Dendritic cell treated with granulocyte-macrophage colony-stimulating factor and Interleukin-4, amounts not matched to agents 40 ng/mL and 50 ng/mL, for 4 days (primary cell): ENCODE data around the gene C6orf47.
A peak's percentile ranks its signal among the peaks of the same experiment; 100 is the strongest.

Experiments
- H3K27ac Mint-ChIP-seq: one replicate; pipeline ENCODE4 v1.8.0; 2022; ENCODE audit warnings: mild to moderate bottlenecking, mixed read lengths
- H3K27me3 Mint-ChIP-seq: one replicate; pipeline ENCODE4 v1.8.0; 2022; ENCODE audit warnings: mild to moderate bottlenecking, mixed read lengths
- H3K36me3 Mint-ChIP-seq: one replicate; pipeline ENCODE4 v1.8.0; 2022; ENCODE audit warnings: low read depth, mixed read lengths
- H3K4me1 Mint-ChIP-seq: one replicate; pipeline ENCODE4 v1.8.0; 2022; ENCODE audit warnings: low read depth, mixed read lengths
- H3K4me3 Mint-ChIP-seq: one replicate; pipeline ENCODE4 v1.8.0; 2022; ENCODE audit warnings: mild to moderate bottlenecking, moderate library complexity, mixed read lengths
- H3K9me3 Mint-ChIP-seq: one replicate; pipeline ENCODE4 v1.8.0; 2022; ENCODE audit warnings: mixed read lengths
- intact Hi-C: fragments of 100-400 bp; cut with micrococcal nuclease; formaldehyde crosslinking; loops from one replicate; pipeline ENCODE4 v1.15.0; 2022

C6orf47 gene

GRCh38 chr6:31659649-31660380 is 763 bp downstream of the C6orf47 start:
- no peaks in the 10 kb centered on the region for H3K27me3 Mint-ChIP-seq
- intact Hi-C loops = loop anchor here (1.0 kb wide), 1 partner anchor 8 kb away; the partner anchor contains the start of gene BAG6
- H3K9me3 Mint-ChIP-seq = no peaks in the 10 kb centered on the region
- H3K27ac Mint-ChIP-seq = peak overlapping the region; percentile 95
- peak overlapping the region; percentile 83 for H3K4me3 Mint-ChIP-seq
- peaks cover 86% of the 10 kb centered on the region for H3K4me1 Mint-ChIP-seq
- peaks cover 91% of the 10 kb centered on the region for H3K36me3 Mint-ChIP-seq

GRCh38 chr6:31658983-31659648 is 1.5 kb downstream of the C6orf47 start:
- intact Hi-C loops = no loop called here
- Mint-ChIP-seq H3K27me3 (no peaks in the 10 kb centered on the region), H3K27ac (peak overlapping the region; percentile 95), H3K36me3 (peaks cover 84% of the 10 kb centered on the region), H3K4me3 (peak overlapping the region; percentile 83), H3K9me3 (no peaks in the 10 kb centered on the region), H3K4me1 (peaks cover 79% of the 10 kb centered on the region)

- intact Hi-C loops = no loop called here
- Mint-ChIP-seq H3K27me3 (no peaks in the 10 kb centered on the region), H3K4me1 (peaks cover 70% of the 10 kb centered on the region), H3K4me3 (peak overlapping the region; percentile 28), H3K27ac (peak overlapping the region; percentile 10), H3K36me3 (peaks cover 75% of the 10 kb centered on the region), H3K9me3 (no peaks in the 10 kb centered on the region)
Observed at GRCh38 chr6:31658158-31658688, 2.4 kb downstream of the C6orf47 start.

GRCh38 chr6:31657406-31658157 is 3.0 kb downstream of the C6orf47 start:
- peaks cover 63% of the 10 kb centered on the region for H3K4me1 Mint-ChIP-seq
- intact Hi-C loops = no loop called here
- H3K27me3 Mint-ChIP-seq = no peaks in the 10 kb centered on the region
- peaks cover 75% of the 10 kb centered on the region for H3K36me3 Mint-ChIP-seq
- H3K27ac Mint-ChIP-seq = peak overlapping the region; percentile 10
- no peaks in the 10 kb centered on the region for H3K9me3 Mint-ChIP-seq
- H3K4me3 Mint-ChIP-seq = peak overlapping the region; percentile 28

GRCh38 chr6:31655349-31656237 is 5.0 kb downstream of the C6orf47 start, which contains the start of gene APOM:
Gene APOM (plus strand): TSS chr6:31655894. CDS start chr6:31655967, 73 bp downstream.
- no peak within 1 kb of the TSS for H3K4me3 Mint-ChIP-seq
- H3K9me3 Mint-ChIP-seq = no peaks in the 10 kb centered on the region
- H3K36me3 Mint-ChIP-seq = peaks cover 81% of the 10 kb centered on the region
- intact Hi-C loops = no loop called here
- no peak within 1 kb of the TSS for H3K27ac Mint-ChIP-seq
- H3K27me3 Mint-ChIP-seq = no peaks in the 10 kb centered on the region
- H3K4me1 Mint-ChIP-seq = peaks cover 59% of the 10 kb centered on the region

GRCh38 chr6:31654574-31655348 is 5.8 kb downstream of the C6orf47 start:
- no peaks in the 10 kb centered on the region for H3K27me3 Mint-ChIP-seq
- no peaks in the 10 kb centered on the region for H3K9me3 Mint-ChIP-seq
- peaks cover 83% of the 10 kb centered on the region for H3K36me3 Mint-ChIP-seq
- no peak overlapping the region for H3K4me3 Mint-ChIP-seq
- intact Hi-C loops = no loop called here
- H3K4me1 Mint-ChIP-seq = peaks cover 65% of the 10 kb centered on the region
- H3K27ac Mint-ChIP-seq = no peak overlapping the region

- intact Hi-C loops = loop anchor here (1.0 kb wide), 3 partner anchors 7 to 33 kb away; partner anchors contain the start of genes C6orf47, CSNK2B and PRRC2A
- Mint-ChIP-seq H3K27ac (peak overlapping the region; percentile 97), H3K4me1 (peaks cover 48% of the 10 kb centered on the region), H3K9me3 (no peaks in the 10 kb centered on the region), H3K4me3 (peak overlapping the region; percentile 94), H3K36me3 (peaks cover 83% of the 10 kb centered on the region), H3K27me3 (no peaks in the 10 kb centered on the region)
Observed at GRCh38 chr6:31652925-31653724, 7.5 kb downstream of the C6orf47 start.

GRCh38 chr6:31651602-31652191 is 8.9 kb downstream of the C6orf47 start:
- intact Hi-C loops = loop anchor here (1.0 kb wide), 3 partner anchors 9 to 31 kb away; partner anchors contain the start of genes C6orf47, CSNK2B and PRRC2A
- Mint-ChIP-seq H3K27ac (peak overlapping the region; percentile 97), H3K9me3 (no peaks in the 10 kb centered on the region), H3K4me3 (peak overlapping the region; percentile 94), H3K27me3 (no peaks in the 10 kb centered on the region), H3K36me3 (peaks cover 83% of the 10 kb centered on the region), H3K4me1 (peaks cover 35% of the 10 kb centered on the region)

- H3K4me1 Mint-ChIP-seq = peaks cover 9% of the 10 kb centered on the region
- intact Hi-C loops = no loop called here
- H3K27ac Mint-ChIP-seq = no peak overlapping the region
- H3K9me3 Mint-ChIP-seq = no peaks in the 10 kb centered on the region
- H3K27me3 Mint-ChIP-seq = no peaks in the 10 kb centered on the region
- H3K4me3 Mint-ChIP-seq = no peak overlapping the region
- peaks cover 100% of the 10 kb centered on the region for H3K36me3 Mint-ChIP-seq
Observed at GRCh38 chr6:31645325-31645724, 15.3 kb downstream of the C6orf47 start.

- H3K9me3 Mint-ChIP-seq = no peaks in the 10 kb centered on the region
- intact Hi-C loops = no loop called here
- H3K27ac Mint-ChIP-seq = no peak overlapping the region
- H3K27me3 Mint-ChIP-seq = no peaks in the 10 kb centered on the region
- H3K36me3 Mint-ChIP-seq = peaks cover 100% of the 10 kb centered on the region
- H3K4me3 Mint-ChIP-seq = no peak overlapping the region
- peaks cover 6% of the 10 kb centered on the region for H3K4me1 Mint-ChIP-seq
Observed at GRCh38 chr6:31643818-31644454, 16.6 kb downstream of the C6orf47 start.

- H3K4me1 Mint-ChIP-seq = peaks cover 6% of the 10 kb centered on the region
- H3K27ac Mint-ChIP-seq = no peak overlapping the region
- no peaks in the 10 kb centered on the region for H3K9me3 Mint-ChIP-seq
- H3K4me3 Mint-ChIP-seq = no peak overlapping the region
- H3K27me3 Mint-ChIP-seq = no peaks in the 10 kb centered on the region
- intact Hi-C loops = no loop called here
- peaks cover 98% of the 10 kb centered on the region for H3K36me3 Mint-ChIP-seq
Observed at GRCh38 chr6:31642798-31643570, 17.6 kb downstream of the C6orf47 start.
